ENCODE results near the gene TFR2.
A peak's percentile ranks its signal among the peaks of the same experiment; 100 is the strongest.

The TFR2 gene

GRCh38 chr7:100649826-100650565, 8.6 kb upstream of the TFR2 start:
- DNase-seq = no peak

- peak; percentile 20 for DNase-seq
These were observed 1.2 kb upstream of the TFR2 start for GRCh38 chr7:100642534-100642907.

- no peak for DNase-seq
These were observed 645 bp upstream of the TFR2 start for GRCh38 chr7:100641860-100642533.

GRCh38 chr7:100640517-100641440, 573 bp downstream of the TFR2 start:
- no peak for DNase-seq

- DNase-seq = no peak
These were observed 1.3 kb downstream of the TFR2 start for GRCh38 chr7:100639995-100640516.

GRCh38 chr7:100632951-100633717, 8.2 kb downstream of the TFR2 start:
- peak; percentile 64 for DNase-seq

- DNase-seq = no peak
These were observed 11.3 kb downstream of the TFR2 start for GRCh38 chr7:100630066-100630465.

- peak; percentile 20 for DNase-seq
These were observed 12.1 kb downstream of the TFR2 start for GRCh38 chr7:100629117-100629716.

GRCh38 chr7:100627238-100627549, 14.2 kb downstream of the TFR2 start:
- no peak for DNase-seq

GRCh38 chr7:100626530-100627237, 14.7 kb downstream of the TFR2 start:
- DNase-seq = peak; percentile 84

- no peak for DNase-seq
These were observed 15.3 kb downstream of the TFR2 start for GRCh38 chr7:100626055-100626454.

- no peak for DNase-seq
These were observed 17.2 kb downstream of the TFR2 start for GRCh38 chr7:100623951-100624824.

GRCh38 chr7:100621554-100621953, 19.8 kb downstream of the TFR2 start:
- DNase-seq = no peak

GRCh38 chr7:100620804-100621203, 20.5 kb downstream of the TFR2 start:
- DNase-seq = no peak

- DNase-seq = no peak
These were observed 21.1 kb downstream of the TFR2 start for GRCh38 chr7:100620239-100620638.

GRCh38 chr7:100614308-100614861, 27.0 kb downstream of the TFR2 start:
- no peak for DNase-seq

GRCh38 chr7:100613412-100614175, 27.8 kb downstream of the TFR2 start:
- DNase-seq = no peak

- DNase-seq = no peak
These were observed 28.5 kb downstream of the TFR2 start for GRCh38 chr7:100612730-100613390.
